ENCODE results near the gene SRPK2.

GRCh38 chr7:105306298-105306748, 82.4 kb downstream of the SRPK2 start:
- TF ChIP-seq CTCF (IDR thresholded peaks at IDR 0.05; ENCODE audit: low read depth, low read length): no peak
- TF ChIP-seq POLR2A (IDR thresholded peaks at IDR 0.05; ENCODE audit: extremely low read depth, insufficient read length): no peak
- TF ChIP-seq MAX (IDR thresholded peaks at IDR 0.05; ENCODE audit: low read depth, low read length): no peak
- no peak for TF ChIP-seq MYC (IDR thresholded peaks at IDR 0.05; ENCODE audit: low read depth, low read length)

Data from NB4 (cell line).